ENCODE measurements around the gene FOSL2. TPM values are rescaled to one million over a fixed set of nuclear protein-coding genes. Genes with fewer than 3 reads are reported as not detected.

FOSL2 gene
- total RNA-seq, 1 donor from 2014 or later: 2.7 TPM

DNA sequence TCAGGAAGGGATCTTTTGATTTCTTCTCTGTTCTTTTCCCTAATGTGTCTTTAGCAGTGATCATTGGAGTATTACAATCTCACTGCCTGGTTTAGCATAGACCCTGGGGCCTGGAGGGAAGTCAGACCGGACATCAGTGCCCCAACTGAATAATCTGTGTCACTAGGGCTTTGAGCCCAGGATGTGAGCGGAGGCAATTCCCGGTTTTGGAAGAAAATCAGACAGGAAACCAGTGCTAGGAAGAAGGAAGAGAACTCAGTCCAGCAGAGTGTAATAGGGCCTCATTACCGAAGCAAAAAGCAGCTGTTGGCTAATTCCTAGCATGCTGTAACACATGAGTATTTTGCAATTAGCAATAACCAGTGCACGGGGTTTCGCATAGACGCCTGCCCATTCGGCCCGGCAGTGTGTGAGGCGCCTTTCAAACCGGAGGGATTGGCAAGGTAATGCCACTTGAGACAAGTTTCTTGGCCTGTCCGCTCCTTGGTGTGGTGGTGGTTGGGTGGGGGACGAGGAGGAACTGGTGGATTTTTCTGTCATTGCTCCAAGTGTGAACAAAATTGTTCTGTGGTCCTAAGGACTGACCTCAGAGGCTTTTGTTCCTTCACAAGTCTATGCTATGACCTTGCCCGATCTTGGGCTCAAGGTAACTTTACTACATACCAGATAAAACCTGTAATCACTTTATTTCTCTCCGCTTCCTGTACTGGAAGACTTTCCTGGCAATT, 2.8 kb downstream of the FOSL2 start:
- intact Hi-C loops (cut with micrococcal nuclease): loop anchor here (2.0 kb wide), 1 partner anchor 587 kb away; no protein-coding TSS in a partner anchor
- Mint-ChIP-seq H3K27me3 (peaks cover 10% of the 10 kb centered on the region), H3K4me3 (no peak overlapping the region), H3K9me3 (no peaks in the 10 kb centered on the region), H3K36me3 (ENCODE audit: low read depth) (peaks cover 3% of the 10 kb centered on the region), H3K27ac (no peak overlapping the region), H3K4me1 (peaks cover 15% of the 10 kb centered on the region)
- no peak for DNase-seq
- ATAC-seq (ENCODE audit: low read depth): no peak
- TF ChIP-seq, protein P1, sequence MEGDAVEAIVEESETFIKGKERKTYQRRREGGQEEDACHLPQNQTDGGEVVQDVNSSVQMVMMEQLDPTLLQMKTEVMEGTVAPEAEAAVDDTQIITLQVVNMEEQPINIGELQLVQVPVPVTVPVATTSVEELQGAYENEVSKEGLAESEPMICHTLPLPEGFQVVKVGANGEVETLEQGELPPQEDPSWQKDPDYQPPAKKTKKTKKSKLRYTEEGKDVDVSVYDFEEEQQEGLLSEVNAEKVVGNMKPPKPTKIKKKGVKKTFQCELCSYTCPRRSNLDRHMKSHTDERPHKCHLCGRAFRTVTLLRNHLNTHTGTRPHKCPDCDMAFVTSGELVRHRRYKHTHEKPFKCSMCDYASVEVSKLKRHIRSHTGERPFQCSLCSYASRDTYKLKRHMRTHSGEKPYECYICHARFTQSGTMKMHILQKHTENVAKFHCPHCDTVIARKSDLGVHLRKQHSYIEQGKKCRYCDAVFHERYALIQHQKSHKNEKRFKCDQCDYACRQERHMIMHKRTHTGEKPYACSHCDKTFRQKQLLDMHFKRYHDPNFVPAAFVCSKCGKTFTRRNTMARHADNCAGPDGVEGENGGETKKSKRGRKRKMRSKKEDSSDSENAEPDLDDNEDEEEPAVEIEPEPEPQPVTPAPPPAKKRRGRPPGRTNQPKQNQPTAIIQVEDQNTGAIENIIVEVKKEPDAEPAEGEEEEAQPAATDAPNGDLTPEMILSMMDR (IDR thresholded peaks at IDR 0.05): no peak
- CTCF ChIA-PET: no interaction called here
- POLR2A ChIA-PET: no interaction called here

DNA sequence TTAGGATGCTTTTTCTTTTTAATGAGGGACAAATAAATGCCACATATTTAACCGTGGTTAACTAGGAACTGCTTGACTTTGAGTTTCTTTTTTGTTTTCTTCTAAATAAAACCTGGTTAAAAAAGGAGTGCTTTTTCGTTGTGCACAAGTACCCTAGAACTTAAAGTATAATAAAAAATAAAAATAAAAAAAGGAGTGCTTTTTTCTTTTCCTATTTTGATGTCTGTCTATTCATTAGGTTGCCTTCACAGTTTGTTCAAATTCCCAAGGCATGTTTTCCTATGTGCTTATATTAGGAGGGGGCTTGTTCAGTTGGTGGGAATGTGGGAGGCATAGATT, 4.4 kb downstream of the FOSL2 start:
- peaks cover 5% of the 10 kb centered on the region for H3K4me1 Mint-ChIP-seq
- TF ChIP-seq, protein P1 (IDR thresholded peaks at IDR 0.05): no peak
- peaks cover 10% of the 10 kb centered on the region for H3K27me3 Mint-ChIP-seq
- H3K27ac Mint-ChIP-seq: no peak overlapping the region
- ATAC-seq (ENCODE audit: low read depth) (no peak), DNase-seq (no peak)
- ChIA-PET CTCF (interaction anchor here (1.0 to 1.5 kb wide), 3 partner anchors 590 to 694 kb away, joined by 3 to 8 read pairs (median 6); no protein-coding TSS in a partner anchor), POLR2A (no interaction called here)
- intact Hi-C loops (cut with micrococcal nuclease): loop anchor here (1.0 to 2.0 kb wide), 2 partner anchors 588 to 694 kb away; no protein-coding TSS in a partner anchor
- no peak overlapping the region for H3K4me3 Mint-ChIP-seq
- H3K9me3 Mint-ChIP-seq: no peaks in the 10 kb centered on the region
- peaks cover 3% of the 10 kb centered on the region for H3K36me3 Mint-ChIP-seq (ENCODE audit: low read depth)

DNA sequence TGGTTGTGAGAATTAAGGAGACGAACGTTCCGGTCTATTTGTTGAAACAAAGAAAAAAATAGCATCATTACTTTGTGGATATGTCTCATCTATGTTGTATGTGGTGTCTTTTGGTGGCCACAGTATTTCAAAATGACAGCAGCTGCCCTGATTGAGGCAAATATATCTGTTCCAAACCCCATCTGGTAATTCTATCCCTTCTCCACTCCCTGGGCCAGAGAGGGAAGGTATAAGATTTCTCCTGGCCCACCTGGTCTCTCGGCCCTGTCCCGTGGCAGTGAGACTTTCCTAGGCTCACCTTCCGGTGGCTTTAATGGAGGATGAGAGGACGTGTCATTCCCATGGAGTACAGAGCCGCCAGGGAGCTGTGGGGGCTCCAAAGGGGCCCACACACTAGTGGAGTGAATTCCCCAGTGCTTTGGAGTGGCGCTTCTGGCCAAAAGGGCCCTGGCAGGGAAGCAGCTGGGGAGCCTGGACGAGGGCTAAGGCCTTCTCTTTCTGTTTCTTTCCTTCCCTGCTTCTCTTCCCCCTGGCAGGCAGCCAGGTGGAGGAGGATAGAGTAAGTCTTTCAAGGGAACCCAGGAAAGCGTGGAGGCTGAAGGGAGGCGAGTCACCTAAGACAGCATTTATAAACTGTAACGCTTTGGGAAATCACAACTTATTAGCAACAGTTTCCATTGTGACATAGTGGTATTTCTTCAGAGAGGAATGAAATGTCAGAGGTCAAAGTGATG, 5.6 kb downstream of the FOSL2 start:
- H3K4me1 Mint-ChIP-seq: peaks cover 3% of the 10 kb centered on the region
- TF ChIP-seq, protein P1 (IDR thresholded peaks at IDR 0.05): no peak
- peaks cover 8% of the 10 kb centered on the region for H3K27me3 Mint-ChIP-seq
- ChIA-PET POLR2A (no interaction called here), CTCF (no interaction called here)
- no peak overlapping the region for H3K4me3 Mint-ChIP-seq
- intact Hi-C loops (cut with micrococcal nuclease): no loop called here
- DNase-seq (no peak), ATAC-seq (ENCODE audit: low read depth) (no peak)
- H3K36me3 Mint-ChIP-seq (ENCODE audit: low read depth): no peaks in the 10 kb centered on the region
- H3K27ac Mint-ChIP-seq: no peak overlapping the region
- no peaks in the 10 kb centered on the region for H3K9me3 Mint-ChIP-seq

DNA sequence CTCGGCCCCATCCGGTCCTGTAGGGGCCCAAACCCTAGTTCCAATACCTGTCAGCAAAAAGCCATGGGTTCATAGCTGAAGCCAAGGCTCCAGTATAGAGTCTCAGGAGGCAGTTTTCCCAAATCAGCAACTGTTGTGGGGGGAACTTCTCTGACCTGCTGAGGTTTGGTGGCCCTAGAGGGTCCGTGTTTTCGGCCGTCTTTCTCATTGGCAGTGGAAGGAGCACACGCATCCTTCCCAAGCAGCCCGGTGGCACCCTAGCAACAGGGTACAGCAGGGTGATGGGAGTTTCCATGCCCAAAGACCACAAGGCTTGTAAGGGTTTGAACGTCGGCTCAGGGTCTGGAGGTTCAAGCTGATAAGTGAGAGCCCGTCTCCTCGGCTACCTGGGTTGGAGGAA, 6.6 kb downstream of the FOSL2 start:
- Mint-ChIP-seq H3K27me3 (peaks cover 5% of the 10 kb centered on the region), H3K9me3 (no peaks in the 10 kb centered on the region), H3K36me3 (ENCODE audit: low read depth) (no peaks in the 10 kb centered on the region), H3K27ac (no peak overlapping the region), H3K4me1 (peaks cover 3% of the 10 kb centered on the region), H3K4me3 (no peak overlapping the region)
- ChIA-PET CTCF (no interaction called here), POLR2A (no interaction called here)
- DNase-seq: no peak
- TF ChIP-seq, protein P1 (IDR thresholded peaks at IDR 0.05): no peak
- intact Hi-C loops (cut with micrococcal nuclease): no loop called here
- no peak for ATAC-seq (ENCODE audit: low read depth)

DNA sequence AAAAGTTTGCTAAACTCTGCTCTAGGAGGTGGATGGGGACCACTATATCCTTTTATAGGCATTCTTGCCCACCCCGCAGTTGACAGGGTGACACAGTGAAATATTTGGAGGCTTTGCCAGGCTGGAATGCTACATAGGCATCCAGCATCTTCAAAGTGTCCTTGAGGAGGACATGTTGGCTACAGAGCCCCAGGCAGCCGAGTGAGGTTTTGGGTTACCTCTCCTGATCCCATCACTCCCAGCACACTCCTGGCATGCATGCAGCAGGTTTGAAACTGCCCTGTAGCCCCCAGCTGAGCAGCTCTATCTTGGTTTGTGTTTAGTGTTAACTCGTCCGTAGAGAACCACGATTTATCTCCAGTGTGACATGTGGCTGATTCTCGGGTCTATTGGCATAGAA, 7.3 kb downstream of the FOSL2 start:
- peaks cover 4% of the 10 kb centered on the region for H3K36me3 Mint-ChIP-seq (ENCODE audit: low read depth)
- peaks cover 5% of the 10 kb centered on the region for H3K27me3 Mint-ChIP-seq
- POLR2A ChIA-PET: no interaction called here
- CTCF ChIA-PET: no interaction called here
- TF ChIP-seq, protein P1 (IDR thresholded peaks at IDR 0.05): no peak
- intact Hi-C loops (cut with micrococcal nuclease): no loop called here
- H3K4me1 Mint-ChIP-seq: peaks cover 3% of the 10 kb centered on the region
- H3K9me3 Mint-ChIP-seq: no peaks in the 10 kb centered on the region
- DNase-seq (no peak), ATAC-seq (ENCODE audit: low read depth) (no peak)
- no peak overlapping the region for H3K27ac Mint-ChIP-seq
- no peak overlapping the region for H3K4me3 Mint-ChIP-seq

All from activated B cell treated with CpG ODN at 0.5 μM for 24 hours (primary cell).